Activated T-cell treated with anti-CD3 and anti-CD28 coated beads, Interleukin-2, amount 50 U/mL, for 4 hours (primary cell): ENCODE results near the gene C17orf107. TPM values are rescaled to one million over a fixed set of nuclear protein-coding genes. Genes with fewer than 3 reads are reported as not detected.
A peak's percentile ranks its signal among the peaks of the same experiment; 100 is the strongest.
"Not testable (repeated sequence)": the region's sequence is repeated elsewhere in the genome, so short reads cannot be mapped to it uniquely, and the experiment has no call there.

ENCODE experiments used
- ATAC-seq, 2 donors: fragments of 200-7000 bp; cut with Tn5 transposase; one replicate each; pipeline ENCODE4 v1.10.0; 2021
- DNase-seq: peaks from one replicate; pipeline ENCODE4 v3.0.0-alpha.2; 2020
- H3K27me3 Mint-ChIP-seq: one replicate; pipeline ENCODE4 v1.8.0; 2021; ENCODE audit warnings: low read depth, mixed read lengths
- H3K36me3 Mint-ChIP-seq: one replicate; pipeline ENCODE4 v1.8.0; 2022; ENCODE audit warnings: mixed read lengths; ENCODE audit not compliant: insufficient read depth
- H3K4me1 Mint-ChIP-seq: one replicate; pipeline ENCODE4 v1.8.0; 2021; ENCODE audit warnings: low read depth, mixed read lengths
- H3K4me3 Mint-ChIP-seq: one replicate; pipeline ENCODE4 v1.8.0; 2021; ENCODE audit warnings: mild to moderate bottlenecking, moderate library complexity, mixed read lengths
- H3K9me3 Mint-ChIP-seq: one replicate; pipeline ENCODE4 v1.8.0; 2021; ENCODE audit warnings: mixed read lengths
- total RNA-seq, 3 donors: library from RNA; stranded (reverse); gene quantifications; one replicate each; pipeline ENCODE4 v1.2.1, GENCODE V29; 2021

C17orf107 gene
- total RNA-seq, 3 donors from 2014 or later, result 1.5 to 3.6 (median 2.7) TPM

- Mint-ChIP-seq H3K4me1 (peaks cover 13% of the 10 kb centered on the region), H3K36me3 (peaks cover 8% of the 10 kb centered on the region), H3K27me3 (no peaks in the 10 kb centered on the region), H3K9me3 (no peaks in the 10 kb centered on the region), H3K4me3 (no peak overlapping the region)
- DNase-seq, result no peak
- no peak for ATAC-seq
Measured at GRCh38 chr17:4861052-4861451, 38.3 kb upstream of the C17orf107 start.

- peaks cover 5% of the 10 kb centered on the region for H3K4me1 Mint-ChIP-seq
- H3K4me3 Mint-ChIP-seq, result no peak overlapping the region
Measured at GRCh38 chr17:4862720-4863119, 36.6 kb upstream of the C17orf107 start.

DNA sequence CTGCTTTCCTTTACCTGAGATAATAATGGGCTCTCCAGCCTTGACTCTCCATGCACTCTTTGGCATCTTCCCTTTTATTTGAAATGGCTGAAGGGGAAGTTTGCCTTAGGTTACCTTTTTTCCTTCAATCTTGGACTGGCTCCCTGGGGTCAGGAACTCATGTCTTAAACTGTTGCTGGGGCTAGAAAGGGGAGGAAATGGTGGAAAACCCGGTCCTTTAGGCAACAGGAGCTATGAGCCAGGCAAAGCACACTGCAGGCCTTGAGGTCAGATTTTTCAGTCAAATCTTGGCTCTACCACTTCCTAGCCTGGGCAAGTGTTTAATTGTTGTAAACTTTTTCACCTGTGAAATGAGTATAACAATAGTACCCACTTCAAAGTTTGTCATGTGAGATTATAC, 36.0 kb upstream of the C17orf107 start:
- Mint-ChIP-seq H3K9me3 (no peaks in the 10 kb centered on the region), H3K36me3 (peaks cover 7% of the 10 kb centered on the region), H3K27me3 (no peaks in the 10 kb centered on the region), H3K4me3 (no peak overlapping the region), H3K4me1 (peaks cover 5% of the 10 kb centered on the region)
- ATAC-seq, result no peak
- no peak for DNase-seq

More at GRCh38 chr17:4862720-4863119, 36.6 kb upstream of the C17orf107 start:
- no peaks in the 10 kb centered on the region for H3K27me3 Mint-ChIP-seq
- ATAC-seq, result no peak
- DNase-seq, result no peak
- H3K36me3 Mint-ChIP-seq, result peaks cover 7% of the 10 kb centered on the region
- H3K9me3 Mint-ChIP-seq, result no peaks in the 10 kb centered on the region

DNA sequence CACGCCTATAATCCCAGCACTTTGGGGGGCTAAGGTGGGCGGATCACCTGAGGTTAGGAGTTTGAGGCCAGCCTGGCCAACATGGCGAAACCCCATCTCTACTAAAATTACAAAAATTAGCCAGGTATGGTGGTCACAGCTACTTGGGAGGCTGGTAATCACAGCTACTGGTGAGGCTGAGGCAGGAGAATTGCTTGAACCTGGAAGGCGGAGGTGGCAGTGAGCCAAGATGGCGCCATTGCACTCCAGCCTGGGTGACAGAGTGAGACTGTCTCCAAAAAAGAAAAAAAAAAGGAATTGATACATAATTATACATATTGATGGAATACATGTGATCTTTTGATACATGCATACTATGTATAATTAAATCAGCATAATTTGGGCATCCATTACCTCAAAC, 31.8 kb upstream of the C17orf107 start:
- not testable (repeated sequence) for H3K9me3 Mint-ChIP-seq, H3K4me1 Mint-ChIP-seq, DNase-seq, H3K36me3 Mint-ChIP-seq, ATAC-seq, H3K4me3 Mint-ChIP-seq, H3K27me3 Mint-ChIP-seq

DNA sequence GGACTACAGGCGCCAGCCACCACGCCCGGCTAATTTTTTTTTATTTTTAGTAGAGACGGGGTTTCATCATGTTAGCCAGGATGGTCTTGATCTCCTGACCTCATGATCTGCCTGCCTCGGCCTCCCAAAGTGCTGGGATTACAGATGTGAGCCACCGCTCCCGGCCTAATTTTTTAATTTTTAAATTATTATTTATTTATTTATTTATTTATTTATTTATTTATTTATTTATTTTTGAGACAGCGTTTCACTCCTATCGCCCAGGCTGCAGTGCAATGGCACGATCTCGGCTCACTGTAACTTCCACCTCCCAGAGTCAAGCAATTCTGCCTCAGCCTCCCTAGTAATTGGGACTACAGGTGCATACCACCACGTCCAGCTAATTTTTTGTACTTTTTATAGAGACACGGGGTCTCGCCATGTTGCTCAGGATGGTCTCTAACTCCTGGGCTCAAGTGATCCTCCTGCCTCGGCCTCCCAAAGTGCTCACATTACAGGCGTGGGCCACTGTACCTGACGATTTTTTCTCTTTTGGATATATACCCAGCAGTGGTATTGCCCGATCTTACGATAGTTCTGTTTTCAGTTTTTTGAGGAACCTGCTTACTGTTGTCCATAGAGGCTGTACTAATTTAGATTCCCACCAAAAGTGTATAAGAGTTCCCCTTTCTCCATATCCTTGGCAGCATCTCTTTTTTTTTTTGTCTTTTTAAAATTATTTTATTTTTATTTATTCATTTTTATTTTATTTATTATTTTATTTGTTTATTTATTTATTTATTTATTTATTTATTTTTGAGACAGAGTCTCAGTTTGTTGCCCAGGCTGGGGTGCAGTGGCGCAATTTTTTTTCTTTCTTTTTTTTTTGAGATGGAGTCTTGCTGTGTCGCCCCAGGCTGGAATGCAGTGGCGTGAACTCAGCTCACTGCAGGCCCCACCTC, 30.0 kb upstream of the C17orf107 start:
- not testable (repeated sequence) for H3K4me3 Mint-ChIP-seq, H3K27me3 Mint-ChIP-seq, ATAC-seq, H3K4me1 Mint-ChIP-seq, DNase-seq, H3K9me3 Mint-ChIP-seq, H3K36me3 Mint-ChIP-seq

DNA sequence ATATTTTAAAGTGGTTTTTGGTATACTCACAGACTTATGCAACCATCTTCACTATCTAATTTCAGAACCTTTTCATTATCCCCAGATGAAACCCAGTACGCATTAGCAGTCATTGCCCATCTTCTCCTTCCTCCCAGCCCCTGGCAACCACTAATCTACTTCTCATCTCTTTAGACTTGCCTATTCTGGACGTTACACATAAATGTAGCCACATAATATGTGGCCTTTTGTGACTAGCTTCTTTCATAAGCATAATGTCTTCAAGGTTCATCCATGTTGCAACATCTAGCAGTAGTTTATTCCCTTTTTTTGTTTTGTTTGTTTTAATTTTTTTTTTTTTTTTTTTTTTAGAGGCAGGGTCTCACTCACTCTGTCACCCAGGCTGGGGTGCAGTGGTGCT, 28.5 kb upstream of the C17orf107 start:
- no peaks in the 10 kb centered on the region for H3K27me3 Mint-ChIP-seq
- H3K4me3 Mint-ChIP-seq, result no peak overlapping the region
- peaks cover 10% of the 10 kb centered on the region for H3K36me3 Mint-ChIP-seq
- no peak for DNase-seq
- peaks cover 4% of the 10 kb centered on the region for H3K4me1 Mint-ChIP-seq
- H3K9me3 Mint-ChIP-seq, result no peaks in the 10 kb centered on the region
- ATAC-seq, result no peak

- DNase-seq (no peak), ATAC-seq (no peak)
- Mint-ChIP-seq H3K9me3 (no peaks in the 10 kb centered on the region), H3K4me1 (peaks cover 4% of the 10 kb centered on the region), H3K4me3 (no peak overlapping the region), H3K27me3 (no peaks in the 10 kb centered on the region), H3K36me3 (peaks cover 10% of the 10 kb centered on the region)
Measured at GRCh38 chr17:4872786-4873185, 26.6 kb upstream of the C17orf107 start.

GRCh38 chr17:4877089-4877488, 22.2 kb upstream of the C17orf107 start:
- ATAC-seq, result no peak
- Mint-ChIP-seq H3K27me3 (no peaks in the 10 kb centered on the region), H3K4me1 (no peaks in the 10 kb centered on the region), H3K36me3 (peaks cover 7% of the 10 kb centered on the region), H3K9me3 (no peaks in the 10 kb centered on the region), H3K4me3 (no peak overlapping the region)
- no peak for DNase-seq

GRCh38 chr17:4879601-4880000, 19.7 kb upstream of the C17orf107 start:
- no peak for DNase-seq
- Mint-ChIP-seq H3K27me3 (no peaks in the 10 kb centered on the region), H3K9me3 (no peaks in the 10 kb centered on the region), H3K36me3 (peaks cover 2% of the 10 kb centered on the region), H3K4me1 (no peaks in the 10 kb centered on the region), H3K4me3 (no peak overlapping the region)
- no peak for ATAC-seq

- H3K4me3 Mint-ChIP-seq, result no peak overlapping the region
- H3K4me1 Mint-ChIP-seq, result no peaks in the 10 kb centered on the region
- peaks cover 9% of the 10 kb centered on the region for H3K36me3 Mint-ChIP-seq
- no peaks in the 10 kb centered on the region for H3K27me3 Mint-ChIP-seq
- H3K9me3 Mint-ChIP-seq, result no peaks in the 10 kb centered on the region
- no peak for ATAC-seq
- DNase-seq, result no peak
Measured at GRCh38 chr17:4880857-4881256, 18.5 kb upstream of the C17orf107 start.

- ATAC-seq (peak; percentile 85 to 86), DNase-seq (peak; percentile 70)
- Mint-ChIP-seq H3K9me3 (no peaks in the 10 kb centered on the region), H3K36me3 (peaks cover 12% of the 10 kb centered on the region), H3K27me3 (no peaks in the 10 kb centered on the region), H3K4me3 (no peak overlapping the region), H3K4me1 (no peaks in the 10 kb centered on the region)
Measured at GRCh38 chr17:4881761-4882555, 17.4 kb upstream of the C17orf107 start.

- Mint-ChIP-seq H3K27me3 (no peaks in the 10 kb centered on the region), H3K4me1 (peaks cover 2% of the 10 kb centered on the region), H3K9me3 (no peaks in the 10 kb centered on the region), H3K4me3 (no peak overlapping the region), H3K36me3 (peaks cover 17% of the 10 kb centered on the region)
- DNase-seq, result no peak
- no peak for ATAC-seq
Measured at GRCh38 chr17:4884489-4884888, 14.8 kb upstream of the C17orf107 start.

DNA sequence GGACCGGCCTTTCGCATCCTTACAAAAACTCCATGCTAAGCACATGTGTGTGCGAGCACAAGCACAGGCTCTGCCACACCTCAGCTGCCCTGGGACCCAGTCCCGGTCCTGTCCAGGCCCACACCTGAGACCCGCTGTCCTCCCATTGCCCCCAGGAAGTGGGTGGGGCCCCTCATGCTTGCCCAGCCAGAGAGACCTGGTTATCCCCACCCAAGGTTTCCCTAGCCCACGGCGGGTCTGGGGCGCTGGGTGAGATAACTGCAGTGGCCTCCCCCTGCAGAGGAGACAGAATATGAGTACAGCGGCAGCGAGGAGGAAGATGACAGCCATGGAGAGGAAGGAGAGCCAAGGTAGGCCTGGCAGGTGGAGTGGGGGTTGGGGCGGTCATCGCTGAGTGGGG, 12.5 kb upstream of the C17orf107 start:
- H3K9me3 Mint-ChIP-seq, result no peaks in the 10 kb centered on the region
- DNase-seq, result no peak
- H3K4me3 Mint-ChIP-seq, result no peak overlapping the region
- peaks cover 2% of the 10 kb centered on the region for H3K4me1 Mint-ChIP-seq
- peaks cover 18% of the 10 kb centered on the region for H3K36me3 Mint-ChIP-seq
- H3K27me3 Mint-ChIP-seq, result no peaks in the 10 kb centered on the region
- ATAC-seq, result no peak

GRCh38 chr17:4887581-4887980, 11.8 kb upstream of the C17orf107 start:
- DNase-seq (no peak), ATAC-seq (no peak)
- H3K4me3 Mint-ChIP-seq, result no peak overlapping the region
- H3K4me1 Mint-ChIP-seq, result peaks cover 2% of the 10 kb centered on the region
- H3K27me3 Mint-ChIP-seq, result no peaks in the 10 kb centered on the region
- no peaks in the 10 kb centered on the region for H3K9me3 Mint-ChIP-seq
- peaks cover 20% of the 10 kb centered on the region for H3K36me3 Mint-ChIP-seq
